HG03097 (cell line): Measurements from ENCODE around the gene CCM2.

ENCODE experiments used
- ATAC-seq: cut with Tn5 transposase; IDR thresholded peaks from one replicate; pipeline ENCODE4 v1.9.1; 2021; ENCODE audit not compliant: unreplicated experiment, low FRiP score

Gene CCM2

DNA sequence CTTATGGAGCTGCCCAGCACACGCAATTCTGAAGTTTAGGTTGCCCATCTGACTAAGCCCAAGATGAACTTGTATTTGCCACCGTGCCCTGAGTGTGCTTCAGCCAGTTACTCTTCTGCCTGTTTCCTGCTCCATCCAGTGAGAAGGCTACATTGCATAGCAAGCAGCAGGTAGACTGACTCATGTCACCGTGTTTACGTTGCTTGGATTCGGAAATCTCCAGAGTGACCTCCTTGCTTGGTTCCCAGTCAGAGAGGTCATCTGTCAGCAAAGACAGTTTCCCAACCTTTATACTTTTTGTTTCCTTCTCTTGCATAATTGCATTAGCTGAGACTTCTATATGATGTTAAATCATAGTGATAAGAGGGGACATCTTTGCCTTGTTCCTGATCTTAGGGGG is 57.9 kb downstream of the CCM2 start:
- ATAC-seq: no peak

DNA sequence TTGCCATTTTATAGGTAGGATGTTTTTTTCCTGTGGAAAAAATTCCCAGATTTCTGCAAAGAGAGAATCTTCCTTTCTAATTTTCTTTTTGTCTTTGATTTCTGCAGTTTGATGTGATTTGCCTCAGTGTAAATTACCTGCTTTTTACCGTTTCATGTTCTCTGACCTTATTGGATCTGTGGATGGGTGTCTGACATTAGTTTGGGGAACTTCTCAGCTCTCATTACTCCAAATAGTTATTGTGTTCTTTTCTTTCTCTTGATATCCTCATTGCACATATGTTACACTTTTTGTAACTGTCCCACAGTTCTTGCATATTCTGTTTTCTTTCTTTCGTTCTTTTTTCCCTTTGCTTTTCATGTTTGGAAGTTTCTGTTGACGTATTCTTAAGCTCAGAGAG is 60.3 kb downstream of the CCM2 start:
- ATAC-seq: no peak

DNA sequence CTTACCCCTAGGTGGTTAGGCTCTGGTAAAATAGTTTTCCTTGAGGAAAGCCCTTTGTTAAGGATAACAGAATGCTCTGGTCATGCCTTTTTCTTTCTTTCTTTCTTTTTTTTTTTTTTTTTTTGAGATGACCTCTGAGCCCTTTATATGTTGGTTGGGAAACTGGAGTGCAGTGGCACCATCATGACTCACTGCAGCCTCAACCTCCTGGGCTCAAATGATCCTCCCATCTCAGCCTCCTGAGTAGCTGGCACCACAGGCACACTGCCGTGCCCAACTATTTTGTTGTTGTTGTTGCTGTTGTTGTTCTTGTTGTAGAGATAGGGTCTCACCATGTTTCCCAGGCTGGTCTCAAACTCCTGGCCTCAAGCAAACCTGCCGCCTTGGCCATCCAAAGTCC is 61.4 kb downstream of the CCM2 start:
- ATAC-seq: no peak

- ATAC-seq: no peak
Measured at GRCh38 chr7:45061806-45062425, 61.9 kb downstream of the CCM2 start.

DNA sequence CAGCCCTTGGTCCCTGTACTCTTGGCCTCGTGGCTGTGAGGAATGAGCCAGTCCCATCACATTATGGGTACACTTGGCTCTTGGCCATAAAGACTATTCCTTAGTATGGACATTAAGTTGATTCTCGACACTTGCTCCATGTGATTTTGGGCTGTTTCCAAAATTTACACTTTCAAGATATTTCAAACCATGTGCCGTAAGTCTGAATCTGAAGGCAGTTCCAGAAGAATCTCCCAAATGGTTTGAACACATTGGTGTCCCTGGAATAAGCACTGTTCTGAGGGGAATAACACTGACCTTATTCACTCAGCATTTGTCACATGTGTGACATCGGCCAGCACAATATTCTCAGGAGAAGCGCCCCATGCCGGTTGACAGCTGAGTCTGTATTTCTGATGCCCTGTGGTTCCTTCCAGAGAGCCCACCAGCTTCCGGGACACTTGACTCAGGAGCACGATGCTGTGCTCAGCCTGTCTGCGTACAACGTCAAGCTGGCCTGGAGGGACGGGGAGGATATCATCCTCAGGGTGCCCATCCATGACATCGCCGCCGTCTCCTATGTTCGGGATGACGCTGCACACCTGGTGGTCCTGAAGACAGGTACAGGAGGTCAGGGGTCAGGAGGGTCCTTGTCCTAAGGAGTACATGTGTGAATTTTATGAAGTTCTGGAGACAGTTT is 64.2 kb downstream of the CCM2 start:
- no peak for ATAC-seq

- no peak for ATAC-seq
Measured at GRCh38 chr7:45065031-45065995, 65.3 kb downstream of the CCM2 start.

GRCh38 chr7:45066409-45066808 is 66.4 kb downstream of the CCM2 start:
- no peak for ATAC-seq

DNA sequence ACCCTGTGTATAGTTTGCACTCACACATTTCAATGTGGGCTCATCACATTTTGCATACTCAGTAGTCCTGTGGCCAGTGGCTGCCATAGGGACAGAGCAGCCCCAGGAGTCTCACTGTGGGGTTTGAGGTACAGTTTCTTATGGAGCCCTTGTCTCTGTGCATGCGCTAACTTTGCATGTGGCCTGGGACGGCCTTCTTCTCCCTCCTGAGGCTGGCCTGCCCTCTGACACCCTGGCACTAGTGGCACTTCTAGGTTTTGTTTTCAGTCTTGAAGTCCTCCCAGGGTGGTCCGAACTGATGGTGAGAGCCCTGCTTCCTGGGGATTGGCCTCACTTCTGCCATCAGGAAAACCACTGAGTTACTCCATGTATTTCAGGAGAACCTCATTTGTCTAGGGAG is 67.6 kb downstream of the CCM2 start:
- no peak for ATAC-seq

DNA sequence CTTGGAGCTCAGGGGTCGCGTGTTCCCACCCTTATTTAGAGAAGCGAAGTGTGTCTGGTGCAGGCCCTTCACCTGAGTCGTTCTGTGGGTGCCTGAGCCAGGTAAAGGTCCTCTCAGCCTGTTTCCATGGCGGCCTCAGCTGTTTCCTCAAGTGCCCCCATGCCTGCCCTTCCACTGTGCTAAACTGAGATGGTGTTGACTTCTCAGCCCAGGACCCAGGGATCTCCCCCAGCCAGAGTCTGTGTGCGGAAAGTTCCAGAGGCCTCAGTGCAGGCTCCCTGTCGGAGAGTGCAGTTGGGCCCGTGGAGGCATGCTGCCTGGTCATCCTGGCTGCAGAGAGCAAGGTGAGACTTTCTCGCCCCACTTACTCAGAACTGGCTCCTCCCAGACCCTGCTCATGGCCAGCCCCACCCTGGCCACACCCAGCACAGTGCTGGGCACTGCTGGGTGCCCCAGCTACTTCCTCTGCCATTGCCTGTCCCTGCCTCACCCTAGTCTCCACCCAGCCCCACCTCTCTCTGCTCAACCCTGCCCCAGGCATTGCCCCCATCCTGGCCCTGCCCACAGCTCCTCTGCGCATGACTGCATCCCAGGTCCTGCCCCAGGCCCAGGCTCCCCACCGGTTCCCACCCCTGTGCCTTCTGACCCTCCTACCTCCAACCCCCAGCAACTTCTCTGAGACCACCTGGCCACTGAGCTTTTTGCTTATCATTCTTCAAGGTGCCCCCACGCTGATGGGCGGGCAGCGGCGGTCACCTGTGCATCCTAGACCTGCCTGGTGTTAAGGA is 68.4 kb downstream of the CCM2 start:
- no peak for ATAC-seq

- ATAC-seq: no peak
Measured at GRCh38 chr7:45069444-45070253, 69.6 kb downstream of the CCM2 start.

DNA sequence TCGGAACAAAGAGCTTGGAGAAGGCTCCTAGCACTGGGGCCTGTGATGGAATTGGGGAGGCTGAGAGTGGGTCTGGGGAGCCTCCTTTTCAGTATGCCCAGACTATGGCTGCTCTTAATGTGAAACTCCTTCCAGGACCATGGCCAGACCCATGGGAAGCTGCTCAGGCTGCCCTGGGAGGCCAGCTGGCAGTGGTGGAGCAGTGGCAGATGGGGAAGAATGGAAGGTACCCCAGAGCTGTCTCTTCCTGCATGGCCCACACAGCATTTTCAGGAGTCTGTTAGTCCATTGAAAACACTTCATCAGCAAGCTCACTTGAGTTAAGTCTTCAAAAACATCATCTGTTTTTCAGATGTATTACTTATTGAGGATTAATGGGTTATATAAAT is 70.2 kb downstream of the CCM2 start:
- no peak for ATAC-seq

DNA sequence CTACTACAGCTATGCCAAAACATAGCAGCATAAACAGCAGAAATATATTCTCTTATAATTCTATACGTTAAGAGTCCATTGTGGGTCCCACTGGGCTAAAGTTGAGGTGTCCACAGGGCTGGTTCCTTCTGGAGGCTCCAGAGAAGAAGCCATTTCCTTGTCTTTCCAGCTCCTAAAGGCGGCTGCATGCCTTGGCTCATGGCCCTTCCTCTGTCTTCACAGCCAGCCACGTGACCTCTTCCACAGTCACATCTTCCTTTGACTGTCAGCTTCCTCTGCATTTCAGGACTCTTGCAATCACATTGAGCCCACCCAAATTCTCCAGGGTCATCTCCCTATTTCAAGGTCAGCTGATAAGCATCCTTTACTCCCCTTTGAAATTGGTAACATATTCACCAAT is 71.5 kb downstream of the CCM2 start:
- ATAC-seq: no peak

DNA sequence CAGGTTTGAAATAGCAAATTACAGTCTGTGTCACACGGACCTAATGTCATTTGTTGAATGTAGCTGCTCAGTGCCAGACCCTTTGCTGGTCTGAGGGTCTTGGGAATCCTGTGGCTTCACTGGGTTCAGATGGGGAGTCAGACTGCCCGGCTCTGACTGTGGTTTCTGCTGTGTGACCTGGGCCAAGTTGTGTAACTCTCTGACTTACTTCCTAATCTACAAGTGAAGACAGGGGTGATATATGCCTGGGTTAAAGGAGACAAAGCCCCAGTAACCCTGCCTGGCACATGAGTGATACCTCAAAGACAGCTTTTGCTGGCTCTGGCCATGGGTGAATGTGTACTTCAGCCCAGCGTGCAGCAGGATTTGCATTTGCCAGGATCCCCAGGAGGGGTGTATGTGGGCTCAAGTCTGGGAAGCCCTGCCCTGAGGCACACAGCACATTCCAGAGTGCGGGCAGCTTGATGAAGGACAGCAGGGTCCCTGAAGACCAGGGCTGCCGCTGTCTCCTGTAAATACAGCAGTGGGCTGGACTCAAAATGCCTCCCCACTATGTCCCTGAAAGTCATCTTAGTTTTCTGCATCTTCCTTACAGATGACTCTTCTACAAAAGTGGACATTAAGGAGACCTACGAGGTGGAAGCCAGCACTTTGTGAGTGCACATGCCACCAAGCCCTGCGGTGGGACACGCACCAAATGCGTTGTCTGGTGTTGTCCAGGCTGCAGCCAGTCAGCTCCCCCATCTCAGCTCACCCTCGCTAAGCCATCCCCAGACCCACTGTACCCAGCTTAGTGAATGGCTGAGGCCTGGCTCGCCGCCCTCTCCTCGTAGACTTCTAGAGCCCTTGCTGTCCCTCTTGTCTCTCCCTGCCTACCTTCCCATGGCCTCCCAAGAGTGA is 72.4 kb downstream of the CCM2 start:
- no peak for ATAC-seq

- ATAC-seq: no peak
Measured at GRCh38 chr7:45073031-45073785, 73.2 kb downstream of the CCM2 start.

DNA sequence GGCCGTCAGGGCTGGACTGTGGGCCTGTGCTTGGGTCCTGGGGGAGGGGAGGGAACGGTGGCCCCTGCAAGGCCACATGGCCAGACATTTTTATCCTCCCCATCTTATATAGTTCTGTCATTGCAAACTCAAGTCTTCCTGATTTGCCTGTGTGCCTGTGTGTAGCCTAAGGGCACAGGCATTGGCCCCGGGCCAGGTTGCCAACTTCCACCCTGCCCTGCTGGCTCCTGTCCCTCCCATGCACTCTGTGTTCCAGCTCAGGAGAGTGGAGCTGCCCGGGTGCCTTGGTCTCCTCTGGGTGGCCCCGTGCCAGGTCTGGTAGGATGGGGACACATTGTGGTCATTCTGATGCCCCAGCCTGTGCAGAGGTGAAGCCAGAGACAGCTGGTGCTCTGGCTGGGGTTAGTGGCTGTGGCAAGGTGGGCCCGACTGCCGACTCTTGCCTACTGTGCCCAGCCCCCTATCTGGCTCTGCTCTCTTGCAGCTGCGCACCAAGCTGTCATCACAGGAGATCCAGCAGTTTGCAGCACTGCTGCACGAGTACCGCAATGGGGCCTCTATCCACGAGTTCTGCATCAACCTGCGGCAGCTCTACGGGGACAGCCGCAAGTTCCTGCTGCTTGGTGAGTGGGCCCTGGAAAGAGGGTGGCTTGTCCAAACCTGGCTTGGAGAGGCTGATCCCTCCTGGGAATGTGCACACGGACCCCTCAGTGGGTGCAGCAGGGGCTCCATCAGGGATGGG is 74.0 kb downstream of the CCM2 start:
- no peak for ATAC-seq

- ATAC-seq: no peak
Measured at GRCh38 chr7:45074528-45075354, 74.7 kb downstream of the CCM2 start.

- no peak for ATAC-seq
Measured at GRCh38 chr7:45075355-45075644, 75.3 kb downstream of the CCM2 start.
